ENCODE measurements around the gene VCP.

Gene VCP

GRCh38 chr9:35114113-35114839 is 41.9 kb upstream of the VCP start:
- DNase-seq (ENCODE audit: low spot score), result peak; percentile 92
- peak overlapping the region; percentile 80 to 98 for H3K27ac ChIP-seq
- no peak for TF ChIP-seq CTCF (IDR thresholded peaks at IDR 0.05)
- peak overlapping the region; percentile 80 for H3K4me3 ChIP-seq

- Histone ChIP-seq H3K27ac (peak overlapping the region; percentile 98 to 99), H3K4me3 (peak overlapping the region; percentile 92)
- DNase-seq (ENCODE audit: low spot score), result peak; percentile 76
- TF ChIP-seq CTCF (IDR thresholded peaks at IDR 0.05), result no peak
Observed at GRCh38 chr9:35112257-35113020, 40.0 kb upstream of the VCP start.

DNA sequence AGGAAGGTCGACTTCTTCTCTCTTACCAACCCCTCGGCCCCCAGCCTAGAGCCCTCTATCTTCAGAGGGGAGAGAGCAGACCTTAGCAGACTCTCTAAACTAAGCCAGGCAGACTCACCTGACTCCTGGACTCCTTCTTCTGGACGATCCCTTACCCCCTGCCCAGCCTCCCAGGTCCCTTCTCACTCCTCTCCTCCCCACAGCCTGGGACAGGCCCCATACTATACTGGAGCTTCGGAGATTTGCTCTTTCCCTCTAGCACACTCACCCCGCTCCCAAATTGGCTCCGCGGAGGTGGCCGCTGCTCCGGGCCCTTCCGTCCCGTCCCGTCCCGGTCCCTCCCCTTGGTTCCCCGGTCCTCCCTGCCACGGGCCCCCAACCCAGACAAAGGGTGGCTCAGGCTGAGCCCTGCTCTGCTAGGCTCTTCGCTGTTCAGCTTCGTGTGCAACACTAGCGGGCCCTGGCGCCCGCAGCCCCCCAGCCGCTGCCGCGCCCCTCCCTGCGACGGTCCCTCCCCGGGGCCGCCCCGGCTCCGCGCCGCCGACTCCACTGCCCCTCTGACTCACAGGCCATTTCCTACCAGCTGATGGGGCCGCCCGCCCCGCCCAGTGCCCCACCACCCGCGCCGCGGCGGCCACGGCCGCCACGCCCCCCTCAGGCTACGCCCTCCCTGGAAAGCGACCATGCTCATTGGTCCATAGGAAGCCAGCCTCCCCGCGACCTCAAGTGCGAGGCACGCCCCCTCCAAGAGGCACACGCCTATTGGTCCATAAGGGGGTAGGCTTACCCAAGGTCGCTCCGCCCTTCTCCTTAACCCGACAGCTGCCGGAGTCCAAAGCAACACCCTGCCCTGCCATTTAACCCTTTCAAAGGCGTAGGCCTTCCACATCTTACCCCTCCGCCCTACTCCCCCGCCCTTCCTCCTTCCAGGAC is 38.8 kb upstream of the VCP start:
- no peak for TF ChIP-seq CTCF (IDR thresholded peaks at IDR 0.05)
- DNase-seq (ENCODE audit: low spot score), result peak; percentile 99

DNA sequence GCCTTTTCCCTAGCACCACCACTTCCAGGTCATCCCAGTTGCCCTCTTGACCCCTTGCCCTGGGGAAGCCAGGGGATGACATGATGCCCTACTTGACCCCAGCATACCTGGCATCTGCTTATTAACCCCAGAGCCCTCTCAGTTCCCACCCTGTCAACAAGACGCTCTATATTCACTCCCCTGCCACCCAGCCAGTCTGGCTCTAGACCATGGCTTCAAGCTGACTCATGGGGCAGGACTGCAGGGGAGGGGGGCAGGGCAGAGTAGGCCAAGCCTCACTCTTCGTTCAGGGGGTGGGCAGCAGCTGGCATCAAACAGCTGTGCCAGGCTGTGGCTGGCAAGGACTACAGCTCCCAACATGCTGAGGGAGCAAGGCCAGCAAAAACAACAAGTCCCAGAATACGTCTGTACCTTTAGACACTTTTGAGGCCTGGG is 37.9 kb upstream of the VCP start:
- peak; percentile 89 for DNase-seq (ENCODE audit: low spot score)
- TF ChIP-seq CTCF (IDR thresholded peaks at IDR 0.05), result no peak
- H3K27ac ChIP-seq, result peak overlapping the region; percentile 98 to 99
- peak overlapping the region; percentile 92 for H3K4me3 ChIP-seq

More for the DNA sequence above, 38.8 kb upstream of the VCP start:
- Histone ChIP-seq H3K27ac (peak overlapping the region; percentile 98 to 99), H3K4me3 (peak overlapping the region; percentile 92)

DNA sequence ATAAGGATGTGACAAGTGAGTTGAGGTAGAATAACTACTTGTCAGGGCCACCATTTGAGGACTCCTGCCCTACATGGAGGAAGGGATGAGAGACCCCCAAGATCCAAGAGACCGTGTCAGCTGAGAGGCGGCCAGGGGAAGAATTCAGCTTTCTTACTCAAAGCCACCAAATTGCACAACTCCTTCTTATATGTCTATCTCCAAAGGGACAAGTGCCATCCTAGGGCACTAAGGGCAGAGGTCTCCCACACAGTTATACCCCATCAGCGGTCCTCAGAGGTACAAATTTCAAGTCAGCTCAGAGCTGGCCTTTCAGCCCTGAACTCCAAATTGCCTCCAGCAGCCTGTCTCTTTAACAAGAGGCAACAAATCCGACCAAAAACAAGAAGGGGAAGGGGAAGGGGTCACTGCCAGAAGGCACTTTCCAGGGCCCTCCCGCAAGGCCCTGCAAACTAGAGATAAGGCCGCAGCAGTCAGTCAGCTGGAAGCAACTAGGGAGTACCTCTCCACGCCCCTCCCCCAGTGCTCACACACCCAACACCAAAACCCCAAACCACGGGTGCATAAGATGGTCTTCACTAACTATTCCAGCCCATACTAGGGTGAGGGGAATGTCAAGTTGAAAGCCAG is 36.6 kb upstream of the VCP start:
- peak overlapping the region; percentile 98 to 99 for H3K27ac ChIP-seq
- DNase-seq (ENCODE audit: low spot score), result peak; percentile 55
- no peak for TF ChIP-seq CTCF (IDR thresholded peaks at IDR 0.05)
- H3K4me3 ChIP-seq, result peak overlapping the region; percentile 92

DNA sequence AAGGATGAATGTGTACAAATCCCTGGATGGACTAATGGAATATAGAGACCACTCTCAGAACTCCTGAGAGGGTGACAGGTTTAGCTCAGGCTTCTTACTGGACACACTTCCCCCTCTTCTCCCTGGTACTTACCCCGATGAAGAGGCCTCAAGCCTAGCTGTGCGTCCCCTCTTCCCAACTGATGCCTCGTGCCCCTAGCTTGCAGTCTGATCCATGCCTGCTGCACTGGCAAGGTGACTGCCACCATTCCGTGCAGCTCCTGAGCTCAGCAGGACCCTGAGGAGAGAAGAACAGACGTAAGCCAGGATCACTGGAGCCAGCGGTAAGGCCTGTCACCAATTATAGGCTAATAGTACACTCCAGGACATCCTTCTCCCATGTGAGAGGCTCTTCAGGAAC is 36.0 kb upstream of the VCP start:
- DNase-seq (ENCODE audit: low spot score), result peak; percentile 55
- H3K27ac ChIP-seq, result no peak overlapping the region
- no peak overlapping the region for H3K4me3 ChIP-seq
- TF ChIP-seq CTCF (IDR thresholded peaks at IDR 0.05), result no peak
